DOHH2 (cell line): ENCODE results near the gene CHEK1.

ENCODE experiments used
- CTCF ChIP-seq: fragments of 200-600 bp; sonication (generic); IDR thresholded peaks from one replicate; pipeline ENCODE4 v1.5.1; 2014; ENCODE audit warnings: antibody characterized with exemption, mild to moderate bottlenecking, low read depth, low read length; ENCODE audit not compliant: poor library complexity, severe bottlenecking
- EZH2phosphoT487 ChIP-seq: fragments of 200-600 bp; sonication (generic); IDR thresholded peaks from 2 replicates; pipeline ENCODE4 v1.6.1; 2017; ENCODE audit warnings: borderline replicate concordance, mild to moderate bottlenecking, antibody characterized with exemption, low read length, moderate library complexity, mixed read lengths

DNA sequence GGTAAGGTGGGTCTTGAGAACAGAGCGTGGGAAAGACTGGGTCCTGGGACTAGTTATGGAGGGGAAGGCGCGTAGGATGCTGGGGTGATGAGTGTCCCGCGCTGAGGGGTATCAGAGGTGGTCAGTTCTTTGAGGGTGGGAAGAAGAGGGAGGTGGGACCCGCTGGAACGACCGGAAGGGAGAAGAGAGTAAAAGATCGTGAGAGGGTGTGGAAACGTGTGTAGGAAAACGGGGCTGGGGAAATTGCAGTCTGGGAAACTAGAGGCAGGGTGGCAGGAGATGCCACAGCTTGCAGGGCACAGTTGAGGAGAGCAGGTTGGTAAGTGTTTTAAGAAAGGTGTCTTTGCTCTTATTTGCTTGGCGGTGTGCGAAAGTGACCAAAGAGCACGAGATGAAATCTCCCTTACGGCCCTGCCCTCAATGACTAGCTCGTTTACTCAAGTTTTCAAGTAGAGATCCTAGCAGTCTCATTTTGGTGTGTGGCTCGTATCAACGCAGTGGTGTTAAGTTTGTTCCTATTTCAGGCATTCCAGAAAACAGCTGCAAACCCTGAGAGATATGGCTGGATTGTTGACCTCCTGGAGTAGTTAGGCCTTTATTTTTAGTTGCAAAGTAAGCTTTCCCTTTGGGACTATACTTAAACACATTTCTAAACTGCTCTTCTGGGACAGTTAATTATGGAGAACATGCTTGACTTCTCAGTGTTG, 31.7 kb upstream of the CHEK1 start:
- TF ChIP-seq CTCF (no peak), EZH2phosphoT487 (no peak)
